AG04449 (cell line): ENCODE results near the gene TMEM87A.

Source experiments
- CTCF ChIA-PET: fragments of 350-600 bp; formaldehyde crosslinking; extraction: SDS; loops from one replicate; lab custom pipeline; 2021; ENCODE audit warnings: antibody characterized with exemption; lab: Yijun Ruan, JAX
- POLR2A ChIA-PET: fragments of 400-600, 350-600 bp; formaldehyde crosslinking; extraction: SDS; loops from one replicate; lab custom pipeline; 2020; ENCODE audit warnings: antibody characterized with exemption, inconsistent platforms; lab: Yijun Ruan, JAX
- DNase-seq: peaks from one replicate; pipeline ENCODE4 v3.0.0-alpha.2; 2010; ENCODE audit warnings: low read depth, low spot score
- H3K4me3 ChIP-seq: 2 replicates; pipeline ENCODE4 v1.5.1; 2011; ENCODE audit warnings: low read depth, mild to moderate bottlenecking, control low read depth, low read length
- CTCF ChIP-seq: IDR thresholded peaks from one replicate; pipeline ENCODE4 v1.5.1; 2011; ENCODE audit warnings: mild to moderate bottlenecking, moderate library complexity, low read length, control low read depth, inconsistent platforms; ENCODE audit not compliant: insufficient read depth; ENCODE audit errors: missing control alignments

TMEM87A gene

GRCh38 chr15:42171795-42172194 is 101.4 kb downstream of the TMEM87A start:
- ChIA-PET CTCF (interaction anchor here (1.6 kb wide), 1 partner anchor 213 kb away, joined by 4 read pairs; no protein-coding TSS in a partner anchor), POLR2A (no interaction called here)
- TF ChIP-seq CTCF, result no peak
- DNase-seq, result no peak
- no peak overlapping the region for H3K4me3 ChIP-seq

GRCh38 chr15:42171122-42171521 is 102.1 kb downstream of the TMEM87A start:
- no peak overlapping the region for H3K4me3 ChIP-seq
- no peak for DNase-seq
- POLR2A ChIA-PET, result no interaction called here
- CTCF ChIA-PET, result interaction anchor here (1.6 kb wide), 1 partner anchor 214 kb away, joined by 4 read pairs; no protein-coding TSS in a partner anchor
- no peak for TF ChIP-seq CTCF

- CTCF ChIA-PET, result no interaction called here
- no peak for TF ChIP-seq CTCF
- DNase-seq, result no peak
- H3K4me3 ChIP-seq, result no peak overlapping the region
- POLR2A ChIA-PET, result no interaction called here
These were observed 106.8 kb downstream of the TMEM87A start for GRCh38 chr15:42166225-42166940.

GRCh38 chr15:42165106-42165505 is 108.1 kb downstream of the TMEM87A start:
- POLR2A ChIA-PET, result no interaction called here
- H3K4me3 ChIP-seq, result no peak overlapping the region
- DNase-seq, result no peak
- CTCF ChIA-PET, result interaction anchor here (1.0 to 1.9 kb wide), 5 partner anchors 9 to 220 kb away, joined by 3 to 7 read pairs (median 3); partner anchors contain the start of gene PLA2G4F
- TF ChIP-seq CTCF, result no peak

GRCh38 chr15:42163947-42164550 is 109.2 kb downstream of the TMEM87A start:
- no peak overlapping the region for H3K4me3 ChIP-seq
- no peak for TF ChIP-seq CTCF
- POLR2A ChIA-PET, result no interaction called here
- CTCF ChIA-PET, result interaction anchor here (0.8 to 1.9 kb wide), 5 partner anchors 10 to 221 kb away, joined by 3 to 7 read pairs (median 4); no protein-coding TSS in a partner anchor
- DNase-seq, result no peak

GRCh38 chr15:42163291-42163690 is 109.9 kb downstream of the TMEM87A start:
- ChIA-PET POLR2A (no interaction called here), CTCF (interaction anchor here (1.4 kb wide), 1 partner anchor 9 kb away, joined by 3 read pairs; no protein-coding TSS in a partner anchor)
- no peak overlapping the region for H3K4me3 ChIP-seq
- DNase-seq, result no peak
- TF ChIP-seq CTCF, result no peak
